ENCODE results near the gene SLC3A2.
"Not testable (repeated sequence)": the region's sequence is repeated elsewhere in the genome, so short reads cannot be mapped to it uniquely, and the experiment has no call there.

The SLC3A2 gene

GRCh38 chr11:62880803-62881578 is at the start of gene SLC3A2:
TSS of gene SLC3A2 (plus strand) at chr11:62880896. CDS start at chr11:62881024, 128 bp downstream.
- peak; percentile 86 to 92 for DNase-seq

- DNase-seq = no peak
These were observed 49.7 kb upstream of the SLC3A2 start for GRCh38 chr11:62830904-62831519.

DNA sequence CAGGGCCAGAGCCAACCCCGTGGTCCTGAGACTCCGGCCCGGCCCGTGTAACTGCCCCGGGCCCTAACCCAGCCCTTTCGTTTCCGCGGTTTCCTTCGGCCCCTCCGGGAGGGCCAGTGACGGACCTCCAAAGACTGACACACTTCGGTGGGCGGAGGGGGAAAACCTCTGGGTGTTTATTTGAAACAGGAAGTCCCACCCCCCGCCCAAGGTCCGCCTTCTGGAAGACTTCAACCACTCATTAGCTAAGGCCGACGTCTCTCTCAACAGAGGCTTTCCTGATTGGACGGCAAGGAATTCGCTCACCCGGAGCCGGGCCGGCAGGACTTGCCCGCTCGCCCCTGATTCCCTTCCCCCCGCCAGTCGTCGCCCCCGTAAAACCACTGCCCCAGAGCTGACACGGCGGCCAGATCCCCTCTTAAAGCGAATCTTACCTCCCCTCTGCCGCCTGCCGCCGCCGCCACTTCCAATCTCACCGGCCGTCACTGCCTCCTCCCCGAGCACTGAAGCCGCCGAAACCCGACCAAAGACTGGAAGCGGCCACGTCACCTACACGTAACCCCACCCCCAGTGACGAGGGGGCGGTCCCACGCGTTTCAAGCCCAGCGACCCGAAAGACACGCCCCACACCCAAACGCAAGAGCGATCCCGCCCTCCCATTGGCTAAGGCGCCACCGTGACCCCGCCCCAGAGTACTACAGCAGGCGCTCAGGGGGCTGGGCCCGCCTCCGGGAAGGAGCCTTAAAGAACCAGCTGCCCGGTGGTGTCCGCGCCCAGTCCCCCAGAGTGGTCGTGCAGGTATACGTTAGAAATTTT is 49.0 kb upstream of the SLC3A2 start, which contains the start of gene STX5:
Gene STX5, minus strand, starts transcription at position 532 of the 816 bp plus-strand sequence. CDS start 808 bp downstream, outside the sequence.
- DNase-seq = peak; percentile 99

DNA sequence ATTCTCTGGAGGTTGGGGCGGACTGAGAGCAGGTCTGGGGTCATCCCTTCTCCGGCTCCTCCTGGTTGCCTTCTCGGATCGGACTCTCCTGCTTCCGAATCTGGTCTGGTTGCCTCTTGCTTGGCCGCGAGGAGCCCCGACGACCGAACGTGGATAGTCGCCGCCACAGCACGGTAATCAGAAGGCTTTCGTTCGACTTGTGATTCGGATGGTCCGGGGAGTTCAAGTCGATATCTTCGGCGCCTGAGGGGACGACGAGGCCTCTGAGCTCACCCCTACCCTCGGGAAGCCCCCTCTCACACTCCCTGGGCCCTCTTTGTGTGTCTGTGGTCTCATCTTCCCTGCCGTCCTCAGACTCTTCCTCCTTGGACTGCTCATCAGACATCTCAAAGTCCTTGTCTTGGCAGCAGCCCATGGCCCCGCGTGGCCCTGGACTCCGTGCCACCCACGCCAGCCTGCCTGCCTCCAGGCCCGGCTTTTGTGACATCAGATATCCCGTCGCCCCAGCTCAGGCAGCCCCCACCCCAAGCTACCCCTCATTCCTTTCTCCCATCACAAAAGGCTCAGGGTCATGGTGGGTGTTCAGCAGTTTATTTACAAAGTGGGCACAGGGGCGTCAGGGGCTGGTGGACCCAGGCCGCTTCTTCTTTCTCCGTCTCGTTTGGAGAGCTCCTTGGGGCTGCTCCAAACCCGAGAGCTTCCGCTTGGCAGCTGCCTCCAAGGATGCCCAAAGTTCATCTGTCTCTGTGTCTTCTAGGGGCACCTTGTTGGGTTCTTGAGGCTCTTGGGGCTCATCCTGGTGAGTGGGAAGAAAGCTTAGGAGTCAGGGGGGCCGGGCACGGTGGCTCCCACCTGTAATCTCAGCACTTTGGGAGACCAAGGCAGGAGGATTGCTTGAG is 48.1 kb upstream of the SLC3A2 start, which contains the start of gene TEX54:
Gene TEX54, minus strand, starts transcription at position 506 of the 899 bp plus-strand sequence.
- peak in 1 of 2 experiments; percentile 27 for DNase-seq

- no peak for DNase-seq
These were observed 45.4 kb upstream of the SLC3A2 start for GRCh38 chr11:62835336-62835735.

DNA sequence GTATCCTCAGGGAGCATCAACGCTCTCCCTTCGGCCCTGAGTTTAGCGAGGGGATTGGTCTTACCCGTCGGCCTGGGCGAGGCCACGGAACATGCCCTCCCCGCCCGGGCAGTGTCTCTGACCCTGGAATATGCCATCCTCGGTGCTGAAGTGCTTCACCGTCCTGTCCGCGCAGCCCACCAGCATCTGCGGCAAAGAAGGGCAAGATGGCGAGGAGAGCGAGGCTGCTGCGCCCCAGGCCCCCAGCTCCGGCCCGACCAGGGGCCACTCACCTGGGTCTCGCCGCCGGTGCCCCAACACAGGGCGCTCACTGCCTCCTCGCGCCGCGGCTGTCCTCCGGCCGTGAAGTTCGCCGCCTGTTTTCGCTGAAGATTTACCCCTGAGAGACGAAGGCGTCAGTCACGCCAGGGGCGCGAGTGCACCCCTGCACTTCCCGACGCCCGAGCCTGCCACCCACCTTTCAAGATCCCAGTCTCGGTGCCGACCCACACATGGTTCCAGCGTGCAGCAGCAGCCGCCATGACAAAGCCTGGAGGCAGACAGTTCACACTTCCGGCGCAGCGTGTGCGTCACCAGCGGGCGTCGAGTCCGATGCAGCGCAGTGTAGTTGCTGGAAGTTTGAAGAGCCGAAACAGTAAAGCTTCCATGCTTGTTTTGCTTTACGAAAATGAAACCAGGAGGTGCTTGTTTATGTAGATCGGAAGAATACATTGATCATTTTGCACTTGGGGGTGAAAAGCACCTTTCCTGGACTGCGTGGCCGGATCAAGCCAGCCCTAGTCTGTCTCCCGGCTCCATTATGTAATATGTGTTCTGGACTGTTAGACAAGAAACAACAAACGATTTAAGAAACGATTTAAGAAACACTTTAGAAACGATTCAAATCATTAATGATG is 41.4 kb upstream of the SLC3A2 start, which contains the start of gene WDR74:
Gene WDR74, minus strand, starts transcription at position 541 of the 896 bp plus-strand sequence. Its CDS starts 20 bp downstream, at position 521.
- DNase-seq = peak; percentile 85 to 94

- peak; percentile 68 to 69 for DNase-seq
These were observed 39.9 kb upstream of the SLC3A2 start for GRCh38 chr11:62840721-62841360.

DNA sequence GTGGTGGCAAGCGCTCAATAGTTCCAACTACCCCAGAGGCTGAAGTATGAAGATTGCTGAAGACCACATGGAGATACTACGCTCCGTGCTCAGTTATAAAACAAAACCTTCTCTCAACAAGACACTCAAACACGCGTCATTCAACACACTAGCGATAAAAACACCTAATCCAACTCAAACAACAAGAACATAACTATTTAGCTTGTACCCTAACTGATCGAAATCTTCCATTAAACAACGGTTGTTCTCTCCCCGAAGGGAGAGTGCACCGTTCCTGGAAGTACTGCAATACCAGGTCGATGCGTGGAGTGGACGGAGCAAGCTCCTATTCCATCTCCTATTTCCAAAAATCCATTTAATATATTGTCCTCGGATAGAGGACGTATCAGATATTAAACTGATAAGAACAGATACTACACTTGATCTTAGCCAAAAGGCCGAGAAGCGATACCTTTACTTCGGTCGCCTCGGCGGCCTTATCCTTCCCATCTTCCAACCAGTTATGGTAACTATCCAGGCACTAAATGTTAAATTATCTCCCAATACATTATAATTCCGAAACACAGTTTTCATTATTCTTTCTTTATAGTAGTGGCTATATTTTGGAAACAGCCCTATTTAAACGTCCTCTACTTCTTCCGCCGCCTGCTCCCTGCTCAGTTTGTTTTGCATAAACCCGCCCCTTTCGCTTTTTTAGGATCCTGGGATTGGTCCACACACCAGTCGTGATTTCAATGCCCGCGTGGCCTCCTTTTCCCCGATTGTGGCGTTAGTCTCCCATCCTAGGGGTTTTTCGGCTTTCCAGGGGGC is 39.1 kb upstream of the SLC3A2 start:
- peak; percentile 61 to 85 for DNase-seq

DNA sequence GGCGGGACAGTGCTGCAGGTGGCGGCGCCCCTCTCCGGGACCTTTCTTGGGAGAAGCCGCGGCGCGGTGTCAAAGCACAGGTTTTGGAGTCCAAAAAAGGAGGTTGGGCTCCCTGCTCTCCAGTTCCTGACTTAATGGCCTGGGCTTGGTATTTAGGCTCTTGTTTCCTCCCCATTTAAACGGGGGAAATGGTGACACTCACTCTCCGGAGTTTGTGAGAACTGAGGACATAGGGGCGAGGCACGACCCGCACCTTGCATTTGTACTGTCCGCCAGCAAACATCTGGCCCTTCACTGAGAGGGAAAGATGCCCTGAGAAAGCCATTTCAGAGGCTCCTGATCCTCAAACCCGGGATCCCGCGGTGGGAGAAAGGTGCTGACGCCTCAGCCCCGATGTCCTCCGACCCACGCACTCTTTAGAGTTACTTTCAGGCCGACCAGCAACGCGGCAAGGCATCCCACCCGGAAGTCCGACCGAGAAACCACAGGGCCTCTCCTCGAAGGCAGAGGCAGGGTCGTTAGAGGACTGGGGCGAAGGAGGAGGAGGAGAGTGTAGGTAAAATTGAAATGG is 38.4 kb upstream of the SLC3A2 start:
- peak; percentile 34 to 45 for DNase-seq

- not testable (repeated sequence) for DNase-seq
These were observed 37.8 kb upstream of the SLC3A2 start for GRCh38 chr11:62842891-62843290.

GRCh38 chr11:62843466-62843865 is 37.2 kb upstream of the SLC3A2 start:
- DNase-seq = no peak

DNA sequence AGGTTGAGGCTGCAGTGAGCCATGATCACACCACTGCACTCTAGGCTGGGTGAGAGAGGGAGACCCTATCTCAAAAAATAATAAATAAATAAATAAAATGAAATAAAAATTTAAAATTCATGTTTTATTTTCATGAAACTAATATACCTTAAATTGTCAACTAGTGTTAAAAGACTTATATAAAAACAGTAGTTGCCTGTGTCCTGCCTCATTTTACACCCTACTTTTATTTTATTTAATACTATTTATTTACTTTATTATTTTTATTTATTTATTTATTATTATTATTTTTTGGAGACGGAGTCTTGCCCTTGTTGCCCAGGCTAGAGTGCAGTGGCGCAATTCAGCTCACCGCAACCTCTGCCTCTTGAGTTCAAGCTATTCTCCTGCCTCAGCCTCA is 36.5 kb upstream of the SLC3A2 start:
- no peak for DNase-seq

DNA sequence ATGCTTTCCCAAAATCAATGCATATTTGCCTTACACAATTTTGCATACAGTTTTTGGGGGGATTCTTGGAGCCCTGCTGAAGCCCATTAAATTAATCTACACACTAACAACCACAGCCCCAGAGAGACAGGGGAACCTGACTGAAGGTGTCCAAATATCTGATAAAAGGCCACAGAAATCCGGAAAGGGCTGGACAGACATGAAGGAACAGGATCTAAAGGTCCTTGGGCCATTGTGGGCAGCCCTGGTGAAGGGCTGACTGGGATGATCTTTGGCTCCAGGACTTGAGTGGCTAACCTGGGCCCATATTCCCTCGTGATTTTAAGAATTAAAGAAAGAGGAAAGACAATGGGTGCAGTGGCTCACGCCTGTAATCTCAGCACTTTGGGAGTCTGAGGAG is 34.5 kb upstream of the SLC3A2 start:
- no peak for DNase-seq

GRCh38 chr11:62847767-62848314 is 32.9 kb upstream of the SLC3A2 start:
- no peak for DNase-seq

- DNase-seq = peak in 1 of 2 experiments; percentile 30
These were observed 29.5 kb upstream of the SLC3A2 start for GRCh38 chr11:62850911-62851806.

GRCh38 chr11:62851807-62852522 is 28.7 kb upstream of the SLC3A2 start:
- DNase-seq = no peak
